PC-3 (cell line): ENCODE results near the gene STAT5B. TPM values are rescaled to one million over a fixed set of nuclear protein-coding genes. Genes with fewer than 3 reads are reported as not detected.

Experiments
- ATAC-seq: fragments of 200-7000 bp; cut with Tn5 transposase; 2 replicates; pipeline ENCODE4 v1.9.1; 2020; ENCODE audit warnings: mild to moderate bottlenecking, moderate library complexity
- BruUV-seq: library from RNA; stranded (reverse); fragments of 400-500 nt; replicated peaks from 2 replicates; lab custom pipeline; 2021; lab: Mats Ljungman, UMichigan
- CTCF ChIA-PET: fragments of 300-600 bp; sonication (Branson Sonifier 250); formaldehyde crosslinking; loops from one replicate; lab custom pipeline; 2022; ENCODE audit warnings: antibody characterized with exemption; lab: Charles Lee
- POLR2A ChIA-PET: fragments of 300-600 bp; sonication (Branson Sonifier 250); formaldehyde crosslinking; loops from one replicate; lab custom pipeline; 2022; ENCODE audit warnings: antibody characterized with exemption; ENCODE audit not compliant: unreplicated experiment; lab: Charles Lee
- DNase-seq: peaks from one replicate; pipeline ENCODE4 v3.0.0-alpha.2; 2015
- H2AFZ ChIP-seq: fragments of 300-600 bp; sonication (generic); 2 replicates; pipeline ENCODE4 v1.6.0; 2016; ENCODE audit warnings: antibody characterized with exemption, low read length
- H3F3A ChIP-seq: fragments of 300-600 bp; sonication (generic); one replicate; pipeline ENCODE4 v1.6.0; 2017; ENCODE audit warnings: antibody characterized with exemption, low read length, control low read depth, mild to moderate bottlenecking; ENCODE audit not compliant: unreplicated experiment
- H3K27ac ChIP-seq: fragments of 300-600 bp; sonication (generic); 2 replicates; pipeline ENCODE4 v1.5.1; 2016; ENCODE audit warnings: mild to moderate bottlenecking, low read length
- H3K27me3 ChIP-seq: fragments of 300-600 bp; sonication (generic); 2 replicates; pipeline ENCODE4 v1.6.1; 2016; ENCODE audit warnings: low read length, mixed read lengths
- H3K36me3 ChIP-seq: fragments of 300-600 bp; sonication (generic); 2 replicates; pipeline ENCODE4 v1.6.1; 2016; ENCODE audit warnings: low read depth, mixed run types, low read length, mixed read lengths
- H3K4me1 ChIP-seq: fragments of 300-600 bp; sonication (generic); 2 replicates; pipeline ENCODE4 v1.5.1; 2016; ENCODE audit warnings: low read length; ENCODE audit not compliant: insufficient read depth
- H3K4me2 ChIP-seq: fragments of 300-600 bp; sonication (generic); 2 replicates; pipeline ENCODE4 v1.6.0; 2016; ENCODE audit warnings: low read length
- H3K4me3 ChIP-seq: fragments of 300-600 bp; sonication (generic); 2 replicates; pipeline ENCODE4 v1.5.1; 2016; ENCODE audit warnings: mild to moderate bottlenecking, low read length, mixed read lengths
- H3K79me2 ChIP-seq: fragments of 300-600 bp; sonication (generic); 2 replicates; pipeline ENCODE4 v1.6.1; 2017; ENCODE audit warnings: low read length, mixed read lengths
- H3K9ac ChIP-seq: fragments of 300-600 bp; sonication (generic); 2 replicates; pipeline ENCODE4 v1.6.0; 2016; ENCODE audit warnings: mild to moderate bottlenecking, low read length
- H3K9me2 ChIP-seq: fragments of 300-600 bp; sonication (generic); replicated peaks from 2 replicates; pipeline ENCODE4 v1.6.1; 2016; ENCODE audit warnings: mixed run types, low read length, mixed read lengths
- H3K9me3 ChIP-seq: fragments of 300-600 bp; sonication (generic); 2 replicates; pipeline ENCODE4 v1.6.1; 2016; ENCODE audit warnings: low read length, mixed read lengths
- H4K20me1 ChIP-seq: fragments of 300-600 bp; sonication (generic); 2 replicates; pipeline ENCODE4 v1.6.1; 2016; ENCODE audit warnings: low read length, mixed read lengths
- EZH2 ChIP-seq: fragments of 300-600 bp; sonication (generic); IDR thresholded peaks from one replicate; pipeline ENCODE4 v1.6.1; 2017; ENCODE audit warnings: antibody characterized with exemption, mild to moderate bottlenecking, low read length; ENCODE audit not compliant: unreplicated experiment
- EZH2phosphoT487 ChIP-seq: fragments of 300-600 bp; sonication (generic); IDR thresholded peaks from 2 replicates; pipeline ENCODE4 v1.6.1; 2018; ENCODE audit warnings: mild to moderate bottlenecking, antibody characterized with exemption, low read length, borderline replicate concordance
- intact Hi-C: fragments of 100-400 bp; cut with micrococcal nuclease; formaldehyde crosslinking; loops from 2 replicates; pipeline ENCODE4 v1.9.0; 2023
- total RNA-seq: library from RNA; depleted of rRNA; stranded (reverse); fragments of >200 nt; gene quantifications from 2 replicates; pipeline ENCODE4 v1.2.3, GENCODE V29; 2014
- TF ChIP-seq, protein P1 (sequence below): fragments of 300-600 bp; sonication (generic); conservative IDR thresholded peaks from 2 replicates; pipeline ENCODE4 v1.5.1; 2017; ENCODE audit warnings: antibody characterized with exemption, low read depth, mild to moderate bottlenecking, low read length

STAT5B gene
- total RNA-seq, 1 experiment from 2014 or later = not detected

DNA sequence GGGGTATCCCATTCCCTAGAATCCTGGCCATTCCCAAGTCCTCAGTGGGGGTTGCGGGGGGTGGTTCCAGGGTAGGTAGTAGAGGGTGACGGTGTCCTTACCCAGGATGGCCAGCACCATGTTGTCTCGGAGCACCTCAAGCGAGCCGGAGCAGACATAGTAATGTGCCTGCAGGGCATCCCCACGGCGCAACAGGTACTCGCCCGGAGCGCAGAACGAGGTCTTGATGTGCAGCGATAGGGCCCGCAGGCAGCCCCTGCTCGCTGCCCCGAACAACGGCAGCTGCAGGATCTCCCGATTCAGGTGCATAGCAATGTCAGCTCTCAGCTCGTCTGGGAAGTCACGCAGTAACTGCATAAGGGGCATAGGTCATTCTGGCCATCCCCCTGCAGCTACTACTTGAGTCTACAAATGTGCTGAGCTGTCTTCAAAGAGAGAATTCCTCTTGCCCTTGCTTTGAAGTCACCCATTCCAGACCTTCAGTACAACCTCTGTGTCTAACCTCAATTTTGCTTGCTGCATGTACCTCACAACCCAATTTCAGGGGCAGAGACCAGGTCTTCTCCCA, 109.9 kb downstream of the STAT5B start:
- Histone ChIP-seq H3K4me1 (no peaks in the 10 kb centered on the region), H3F3A (no peaks in the 10 kb centered on the region), H3K4me2 (no peak overlapping the region), H3K27me3 (no peaks in the 10 kb centered on the region), H3K9me2 (no peaks in the 10 kb centered on the region), H3K27ac (no peak overlapping the region), H3K9ac (no peak overlapping the region), H3K4me3 (no peak overlapping the region), H3K36me3 (no peaks in the 10 kb centered on the region), H3K9me3 (no peaks in the 10 kb centered on the region), H3K79me2 (no peaks in the 10 kb centered on the region), H4K20me1 (no peaks in the 10 kb centered on the region), H2AFZ (no peak overlapping the region)
- intact Hi-C loops = no loop called here
- BruUV-seq = no TSS peak
- no peak for ATAC-seq
- CTCF ChIA-PET = no interaction called here
- POLR2A ChIA-PET = no interaction called here
- TF ChIP-seq EZH2 = no peak
- TF ChIP-seq, protein P1, sequence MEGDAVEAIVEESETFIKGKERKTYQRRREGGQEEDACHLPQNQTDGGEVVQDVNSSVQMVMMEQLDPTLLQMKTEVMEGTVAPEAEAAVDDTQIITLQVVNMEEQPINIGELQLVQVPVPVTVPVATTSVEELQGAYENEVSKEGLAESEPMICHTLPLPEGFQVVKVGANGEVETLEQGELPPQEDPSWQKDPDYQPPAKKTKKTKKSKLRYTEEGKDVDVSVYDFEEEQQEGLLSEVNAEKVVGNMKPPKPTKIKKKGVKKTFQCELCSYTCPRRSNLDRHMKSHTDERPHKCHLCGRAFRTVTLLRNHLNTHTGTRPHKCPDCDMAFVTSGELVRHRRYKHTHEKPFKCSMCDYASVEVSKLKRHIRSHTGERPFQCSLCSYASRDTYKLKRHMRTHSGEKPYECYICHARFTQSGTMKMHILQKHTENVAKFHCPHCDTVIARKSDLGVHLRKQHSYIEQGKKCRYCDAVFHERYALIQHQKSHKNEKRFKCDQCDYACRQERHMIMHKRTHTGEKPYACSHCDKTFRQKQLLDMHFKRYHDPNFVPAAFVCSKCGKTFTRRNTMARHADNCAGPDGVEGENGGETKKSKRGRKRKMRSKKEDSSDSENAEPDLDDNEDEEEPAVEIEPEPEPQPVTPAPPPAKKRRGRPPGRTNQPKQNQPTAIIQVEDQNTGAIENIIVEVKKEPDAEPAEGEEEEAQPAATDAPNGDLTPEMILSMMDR = no peak
- TF ChIP-seq EZH2phosphoT487 = no peak
- no peak for DNase-seq

DNA sequence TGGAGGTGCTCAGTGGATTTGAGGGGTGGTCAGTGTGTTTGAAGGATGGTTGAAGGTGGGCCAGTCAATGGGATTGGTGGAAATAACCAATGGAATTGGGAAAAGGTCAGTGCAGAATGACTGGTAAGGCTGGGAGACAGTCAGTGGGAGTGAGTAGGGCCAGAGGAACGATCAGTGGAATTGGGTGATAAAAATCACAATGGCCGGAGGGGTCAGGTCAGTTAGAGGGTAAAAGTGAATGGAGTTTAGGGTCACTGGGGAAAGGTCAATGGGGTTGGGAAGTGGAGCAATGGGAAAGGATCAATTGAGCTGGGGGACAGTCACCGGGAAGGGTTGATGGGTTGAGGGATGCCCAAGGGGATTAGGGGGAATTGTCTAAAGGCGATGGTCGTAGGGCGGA, 110.4 kb downstream of the STAT5B start:
- Histone ChIP-seq H3K9ac (no peak overlapping the region), H3F3A (no peaks in the 10 kb centered on the region), H2AFZ (no peak overlapping the region), H3K4me2 (no peak overlapping the region), H4K20me1 (no peaks in the 10 kb centered on the region), H3K36me3 (no peaks in the 10 kb centered on the region), H3K4me1 (no peaks in the 10 kb centered on the region), H3K4me3 (no peak overlapping the region), H3K9me3 (no peaks in the 10 kb centered on the region), H3K9me2 (no peaks in the 10 kb centered on the region), H3K79me2 (no peaks in the 10 kb centered on the region), H3K27ac (no peak overlapping the region), H3K27me3 (no peaks in the 10 kb centered on the region)
- no peak for TF ChIP-seq EZH2phosphoT487
- TF ChIP-seq, protein P1 = no peak
- TF ChIP-seq EZH2 = no peak
- no TSS peak for BruUV-seq
- DNase-seq (no peak), ATAC-seq (no peak)
- CTCF ChIA-PET = no interaction called here
- POLR2A ChIA-PET = no interaction called here
- intact Hi-C loops = no loop called here

DNA sequence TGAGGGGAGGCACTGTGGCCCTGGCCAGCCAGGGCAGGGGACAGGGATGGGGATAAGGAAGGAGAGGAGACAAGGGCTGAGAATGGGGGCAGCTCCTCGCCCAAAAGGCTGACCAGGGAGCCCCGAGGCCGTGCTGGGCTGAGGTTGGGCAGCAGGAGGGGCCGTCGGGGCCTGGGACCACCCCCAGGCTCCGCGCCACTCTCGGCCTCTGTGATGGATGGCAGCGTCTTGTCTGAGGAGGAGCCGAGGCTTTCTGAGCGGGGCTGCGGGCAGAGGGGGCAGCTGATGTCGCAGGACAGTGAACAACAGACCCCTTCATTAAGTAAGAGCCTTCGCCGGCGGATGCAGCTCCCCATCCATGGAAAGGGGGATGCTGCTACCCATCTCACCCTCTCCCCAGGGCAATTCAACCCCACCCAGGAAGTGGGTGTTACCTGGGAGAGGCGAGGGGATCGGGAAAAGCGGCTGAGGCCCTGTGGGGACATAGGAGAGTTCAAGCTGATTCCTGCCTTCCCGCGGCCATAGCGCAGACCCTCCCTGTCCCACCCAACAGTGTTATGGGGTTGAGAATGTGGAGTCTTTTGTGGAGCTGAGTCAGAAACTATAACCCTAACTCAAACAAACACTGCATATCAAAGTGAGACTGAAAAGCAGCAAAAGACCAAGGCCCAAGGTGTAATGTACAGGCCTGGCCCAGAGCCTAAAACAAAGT, 112.3 kb downstream of the STAT5B start:
- Histone ChIP-seq H3K36me3 (no peaks in the 10 kb centered on the region), H3K9me3 (no peaks in the 10 kb centered on the region), H3K4me2 (no peak overlapping the region), H3K27ac (no peak overlapping the region), H3K4me1 (no peaks in the 10 kb centered on the region), H3F3A (no peaks in the 10 kb centered on the region), H3K9ac (no peak overlapping the region), H3K4me3 (no peak overlapping the region), H2AFZ (no peak overlapping the region), H4K20me1 (no peaks in the 10 kb centered on the region), H3K9me2 (no peaks in the 10 kb centered on the region), H3K27me3 (no peaks in the 10 kb centered on the region), H3K79me2 (no peaks in the 10 kb centered on the region)
- no peak for TF ChIP-seq EZH2
- TF ChIP-seq, protein P1 = no peak
- no peak for TF ChIP-seq EZH2phosphoT487
- POLR2A ChIA-PET = no interaction called here
- CTCF ChIA-PET = no interaction called here
- no TSS peak for BruUV-seq
- intact Hi-C loops = no loop called here
- no peak for DNase-seq
- ATAC-seq = no peak
